OCI-M2 (cell line): ENCODE results near the gene CCT7.
"Not testable (repeated sequence)": the region's sequence is repeated elsewhere in the genome, so short reads cannot be mapped to it uniquely, and the experiment has no call there.

Experiments used
- DNase-seq: peaks from one replicate; lab custom pipeline; 2025; ENCODE audit not compliant: unreplicated experiment; lab: John Stamatoyannopoulos, UW

The CCT7 gene

GRCh38 chr2:73233932-73234832 lies at the start of gene CCT7:
Gene CCT7, plus strand, starts transcription at chr2:73234308. Its CDS starts 71 bp downstream, at chr2:73234379.
- peak; percentile 21 for DNase-seq

- DNase-seq: no peak
These were observed 48.1 kb upstream of the CCT7 start for GRCh38 chr2:73185965-73186364.

- no peak for DNase-seq
These were observed 46.6 kb upstream of the CCT7 start for GRCh38 chr2:73187549-73187948.

- no peak for DNase-seq
These were observed 36.5 kb upstream of the CCT7 start for GRCh38 chr2:73197579-73197978.

- not testable (repeated sequence) for DNase-seq
These were observed 33.8 kb upstream of the CCT7 start for GRCh38 chr2:73200281-73200680.

GRCh38 chr2:73202156-73203054 lies 31.7 kb upstream of the CCT7 start, which contains the start of gene NOTO:
Gene NOTO, plus strand, starts transcription at chr2:73202574. Its CDS starts 93 bp downstream, at chr2:73202667.
- no peak for DNase-seq

- no peak for DNase-seq
These were observed 30.9 kb upstream of the CCT7 start for GRCh38 chr2:73203055-73203681.

- DNase-seq: no peak
These were observed 28.5 kb upstream of the CCT7 start for GRCh38 chr2:73205611-73206010.

- DNase-seq: no peak
These were observed 25.9 kb upstream of the CCT7 start for GRCh38 chr2:73208258-73208657.

- DNase-seq: no peak
These were observed 24.1 kb upstream of the CCT7 start for GRCh38 chr2:73210019-73210418.

GRCh38 chr2:73210696-73211095 lies 23.4 kb upstream of the CCT7 start:
- DNase-seq: no peak

- DNase-seq: no peak
These were observed 22.0 kb upstream of the CCT7 start for GRCh38 chr2:73212098-73212447.

- DNase-seq: peak; percentile 18
These were observed 21.5 kb upstream of the CCT7 start for GRCh38 chr2:73212448-73213176.

- DNase-seq: peak; percentile 25
These were observed 19.7 kb upstream of the CCT7 start, which contains the start of gene SMYD5 for GRCh38 chr2:73214120-73215035. Gene SMYD5, plus strand, starts transcription at chr2:73214245. Its CDS starts 22 bp downstream, at chr2:73214267.

- no peak for DNase-seq
These were observed 18.9 kb upstream of the CCT7 start for GRCh38 chr2:73215254-73215653.

GRCh38 chr2:73217160-73217559 lies 16.9 kb upstream of the CCT7 start:
- DNase-seq: no peak

GRCh38 chr2:73217826-73218225 lies 16.3 kb upstream of the CCT7 start:
- DNase-seq: no peak

- DNase-seq: no peak
These were observed 15.8 kb upstream of the CCT7 start for GRCh38 chr2:73218298-73218697.

- DNase-seq: no peak
These were observed 10.3 kb upstream of the CCT7 start for GRCh38 chr2:73223821-73224220.
